ENCODE data around the gene KRTAP10-6. TPM values are rescaled to one million over a fixed set of nuclear protein-coding genes. Genes with fewer than 3 reads are reported as not detected.

Gene KRTAP10-6
- total RNA-seq, 6 experiments from 2014 or later: not detected

DNA sequence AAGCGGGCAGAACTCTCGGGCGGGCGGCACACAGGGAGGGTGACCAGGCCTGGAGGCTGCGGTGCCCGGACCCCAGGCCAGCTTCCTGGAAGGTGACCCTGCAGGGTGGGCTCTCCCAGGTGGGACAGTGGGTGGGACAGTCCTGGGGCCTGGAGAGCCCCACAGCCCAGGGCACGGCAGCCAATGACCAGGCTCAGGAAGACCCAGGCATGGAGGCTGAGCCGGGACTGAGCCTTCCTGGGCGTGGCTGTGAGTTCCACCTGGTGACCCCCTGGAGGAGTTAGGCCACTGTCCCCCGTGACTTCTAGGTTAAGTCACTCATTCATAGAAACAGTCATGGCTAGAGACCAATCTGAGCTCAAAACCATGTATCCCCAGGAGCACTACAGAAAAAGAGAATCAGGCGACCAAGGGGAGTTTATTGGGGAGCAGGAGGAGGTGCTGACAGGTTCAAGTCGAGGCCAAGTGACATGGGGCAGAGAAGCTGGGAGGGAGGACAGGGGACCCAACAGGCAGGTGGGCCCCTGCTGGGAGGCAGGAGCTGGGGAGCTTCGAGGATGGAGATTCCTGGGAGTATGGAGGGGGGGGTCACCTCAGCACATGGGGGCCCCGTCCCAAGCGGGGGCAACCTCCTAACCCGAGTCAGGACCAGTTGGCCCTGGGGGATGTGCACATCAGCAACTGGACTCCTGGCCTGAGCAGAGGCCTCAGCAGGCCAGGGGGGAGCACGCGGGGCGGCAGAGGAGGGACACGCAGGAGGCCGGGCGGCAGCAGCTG, 13.1 kb downstream of the KRTAP10-6 start:
- 80% methylated on average over 9 of the region's 22 CpGs for WGBS (ENCODE audit: insufficient coverage, low coverage, low lambda C conversion rate, missing lambda C conversion rate)
- Histone ChIP-seq H3K36me3 (no peaks in the 10 kb centered on the region), H3K27ac (no peak overlapping the region), H3K4me3 (no peak overlapping the region), H3K4me1 (no peaks in the 10 kb centered on the region), H3K9me3 (peaks cover 0 to 5% (median 0%) of the 10 kb centered on the region in 4 donors), H3K27me3 (no peaks in the 10 kb centered on the region)
- ATAC-seq (no peak), DNase-seq (no peak)
- intact Hi-C loops (cut with DNase I): no loop called here
- TF ChIP-seq, protein P1, sequence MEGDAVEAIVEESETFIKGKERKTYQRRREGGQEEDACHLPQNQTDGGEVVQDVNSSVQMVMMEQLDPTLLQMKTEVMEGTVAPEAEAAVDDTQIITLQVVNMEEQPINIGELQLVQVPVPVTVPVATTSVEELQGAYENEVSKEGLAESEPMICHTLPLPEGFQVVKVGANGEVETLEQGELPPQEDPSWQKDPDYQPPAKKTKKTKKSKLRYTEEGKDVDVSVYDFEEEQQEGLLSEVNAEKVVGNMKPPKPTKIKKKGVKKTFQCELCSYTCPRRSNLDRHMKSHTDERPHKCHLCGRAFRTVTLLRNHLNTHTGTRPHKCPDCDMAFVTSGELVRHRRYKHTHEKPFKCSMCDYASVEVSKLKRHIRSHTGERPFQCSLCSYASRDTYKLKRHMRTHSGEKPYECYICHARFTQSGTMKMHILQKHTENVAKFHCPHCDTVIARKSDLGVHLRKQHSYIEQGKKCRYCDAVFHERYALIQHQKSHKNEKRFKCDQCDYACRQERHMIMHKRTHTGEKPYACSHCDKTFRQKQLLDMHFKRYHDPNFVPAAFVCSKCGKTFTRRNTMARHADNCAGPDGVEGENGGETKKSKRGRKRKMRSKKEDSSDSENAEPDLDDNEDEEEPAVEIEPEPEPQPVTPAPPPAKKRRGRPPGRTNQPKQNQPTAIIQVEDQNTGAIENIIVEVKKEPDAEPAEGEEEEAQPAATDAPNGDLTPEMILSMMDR (IDR thresholded peaks at IDR 0.05): no peak
- TF ChIP-seq POLR2A (IDR thresholded peaks at IDR 0.05): no peak

DNA sequence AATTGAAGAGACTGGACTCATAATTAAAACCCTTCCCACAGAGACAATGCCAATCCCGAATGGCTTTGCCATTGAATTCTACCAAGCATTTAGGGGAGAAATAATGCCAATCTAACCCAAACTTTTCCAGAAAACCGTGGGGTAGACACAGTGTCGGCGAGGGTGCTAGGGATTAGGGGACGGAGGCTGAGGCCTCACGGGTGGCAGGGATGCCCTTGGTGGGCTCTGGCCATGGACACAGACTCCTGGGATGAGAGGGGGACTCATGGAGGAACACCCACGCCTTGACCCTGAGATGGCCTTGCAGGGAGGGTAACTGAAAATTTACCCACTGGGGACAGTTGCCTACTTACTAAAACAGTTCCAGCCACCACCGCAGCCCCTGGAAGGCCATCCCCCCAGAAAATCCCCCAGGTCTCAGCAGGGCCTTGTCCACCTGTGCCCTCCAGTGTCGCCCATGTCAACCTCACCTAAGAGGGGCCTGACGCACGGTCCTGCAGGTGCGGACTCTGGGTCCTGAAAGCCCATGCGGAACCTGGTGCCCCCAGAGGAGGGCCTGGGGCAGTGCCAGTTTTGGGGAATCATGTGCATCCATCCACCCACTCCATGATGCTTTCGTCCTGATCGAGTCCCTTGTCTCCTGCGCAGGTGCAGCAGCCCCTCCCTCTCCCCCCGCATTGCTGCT, 13.8 kb downstream of the KRTAP10-6 start:
- 89% methylated on average over 9 of the region's 17 CpGs for WGBS (ENCODE audit: insufficient coverage, low coverage, low lambda C conversion rate, missing lambda C conversion rate)
- TF ChIP-seq, protein P1 (IDR thresholded peaks at IDR 0.05): no peak
- TF ChIP-seq POLR2A (IDR thresholded peaks at IDR 0.05): no peak
- peaks cover 0 to 5% (median 0%) of the 10 kb centered on the region in 4 donors for H3K9me3 ChIP-seq
- H3K4me3 ChIP-seq: no peak overlapping the region
- no peaks in the 10 kb centered on the region for H3K4me1 ChIP-seq
- intact Hi-C loops (cut with DNase I): no loop called here
- no peak overlapping the region for H3K27ac ChIP-seq
- ATAC-seq: no peak
- no peaks in the 10 kb centered on the region for H3K36me3 ChIP-seq
- DNase-seq: no peak
- H3K27me3 ChIP-seq: no peaks in the 10 kb centered on the region

DNA sequence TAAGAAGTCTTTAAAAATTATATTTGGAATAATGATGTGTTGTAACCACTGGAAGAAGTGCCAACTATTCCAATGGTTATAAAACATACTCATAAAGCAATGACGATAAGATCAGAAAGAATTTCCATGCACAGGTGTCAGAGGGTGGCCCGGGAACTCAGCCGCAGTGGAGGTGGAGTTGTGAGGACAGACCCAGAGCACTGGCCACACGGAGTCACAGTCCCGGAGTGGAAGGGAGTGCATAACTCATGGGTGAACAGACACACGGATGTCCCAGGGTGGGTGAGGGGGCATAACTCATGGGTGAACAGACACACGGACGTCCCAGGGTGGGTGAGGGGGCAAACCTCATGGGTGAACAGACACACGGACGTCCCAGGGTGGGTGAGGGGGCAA, 16.3 kb downstream of the KRTAP10-6 start:
- H3K4me1 ChIP-seq: no peaks in the 10 kb centered on the region
- H3K27ac ChIP-seq: no peak overlapping the region
- H3K9me3 ChIP-seq: no peaks in the 10 kb centered on the region
- 88% methylated on average over 6 of the region's 10 CpGs for WGBS (ENCODE audit: insufficient coverage, low coverage, low lambda C conversion rate, missing lambda C conversion rate)
- H3K36me3 ChIP-seq: no peaks in the 10 kb centered on the region
- ATAC-seq: no peak
- TF ChIP-seq POLR2A (IDR thresholded peaks at IDR 0.05): no peak
- TF ChIP-seq, protein P1 (IDR thresholded peaks at IDR 0.05): no peak
- DNase-seq: no peak
- H3K27me3 ChIP-seq: no peaks in the 10 kb centered on the region
- no peak overlapping the region for H3K4me3 ChIP-seq
- intact Hi-C loops (cut with DNase I): no loop called here

DNA sequence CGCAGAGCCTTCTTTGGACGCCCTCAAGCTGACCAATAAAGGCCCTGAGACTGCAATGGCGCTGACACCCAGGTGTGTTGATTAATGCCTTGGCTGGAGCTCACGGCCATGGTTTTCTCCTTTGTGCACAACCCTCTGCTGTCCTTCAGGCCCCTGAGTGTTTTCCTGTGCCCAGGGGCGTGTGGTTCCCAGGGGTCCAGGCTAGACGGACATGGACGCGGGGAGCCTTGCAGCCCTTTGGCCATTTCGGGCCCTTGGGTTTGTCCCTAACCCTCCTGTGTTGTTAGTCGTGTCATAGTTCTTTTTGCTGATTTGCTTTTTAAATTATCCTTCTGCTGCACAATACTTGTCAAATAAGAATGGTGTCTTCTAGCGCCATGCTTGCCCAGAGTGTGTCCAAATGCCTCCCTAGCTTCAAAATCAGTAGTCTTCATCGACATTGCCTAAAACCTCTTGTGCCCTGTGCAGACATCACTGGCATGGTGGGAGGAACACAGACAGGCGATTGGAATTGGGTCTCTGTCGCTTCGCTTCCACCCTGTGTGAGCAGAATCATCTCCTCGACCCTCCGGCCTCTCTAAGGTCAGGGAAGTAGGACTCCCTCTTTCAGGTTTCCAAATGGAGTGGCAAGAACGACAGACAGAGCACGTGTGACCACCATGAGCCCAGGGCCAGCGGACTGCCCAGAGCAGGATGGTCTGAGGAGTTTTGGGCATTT, 16.8 kb downstream of the KRTAP10-6 start:
- Histone ChIP-seq H3K9me3 (no peaks in the 10 kb centered on the region), H3K27me3 (no peaks in the 10 kb centered on the region), H3K36me3 (no peaks in the 10 kb centered on the region), H3K27ac (no peak overlapping the region), H3K4me1 (no peaks in the 10 kb centered on the region), H3K4me3 (no peak overlapping the region)
- WGBS (ENCODE audit: insufficient coverage, low coverage, low lambda C conversion rate, missing lambda C conversion rate): 96% methylated on average over 10 of the region's 20 CpGs
- intact Hi-C loops (cut with DNase I): no loop called here
- ATAC-seq (no peak), DNase-seq (no peak)
- TF ChIP-seq, protein P1 (IDR thresholded peaks at IDR 0.05): no peak
- TF ChIP-seq POLR2A (IDR thresholded peaks at IDR 0.05): no peak

Data from right lobe of liver (tissue), 6 donors.